Stimulated activated CD4-positive, alpha-beta T cell treated with anti-CD3 and anti-CD28 coated beads, Interleukin-12 subunit alpha, Interleukin-12 subunit beta, amount 100 ng/mL, for 48 hours (primary cell): Measurements from ENCODE around the gene MRPS34.

Source experiments
- DNase-seq, 3 donors: peaks; one replicate each; pipeline ENCODE4 v3.0.0-alpha.2; 2020; ENCODE audit warnings: low read depth in 2 of 3, low spot score in 1 of 3

Gene MRPS34

GRCh38 chr16:1794908-1795666 is 22.2 kb upstream of the MRPS34 start:
- no peak for DNase-seq

GRCh38 chr16:1794221-1794871 is 21.4 kb upstream of the MRPS34 start:
- no peak for DNase-seq

GRCh38 chr16:1793578-1794220 is 20.8 kb upstream of the MRPS34 start, which contains the start of gene IGFALS:
Gene IGFALS (minus strand): TSS chr16:1793705. CDS start chr16:1793652, 53 bp downstream.
- no peak for DNase-seq

GRCh38 chr16:1792836-1793577 is 20.1 kb upstream of the MRPS34 start:
- no peak for DNase-seq

GRCh38 chr16:1791943-1792812 is 19.2 kb upstream of the MRPS34 start:
- DNase-seq = no peak

- DNase-seq = no peak
These were observed 18.5 kb upstream of the MRPS34 start for GRCh38 chr16:1791256-1791942.

- no peak for DNase-seq
These were observed 17.8 kb upstream of the MRPS34 start for GRCh38 chr16:1790611-1791255.

- no peak for DNase-seq
These were observed 17.3 kb upstream of the MRPS34 start for GRCh38 chr16:1790261-1790610.

- no peak for DNase-seq
These were observed 16.7 kb upstream of the MRPS34 start for GRCh38 chr16:1789643-1790045.

GRCh38 chr16:1788708-1789100 is 15.8 kb upstream of the MRPS34 start:
- no peak for DNase-seq

GRCh38 chr16:1788095-1788707 is 15.3 kb upstream of the MRPS34 start:
- DNase-seq = no peak

- DNase-seq = no peak
These were observed 14.6 kb upstream of the MRPS34 start for GRCh38 chr16:1787322-1788094.

- DNase-seq = no peak
These were observed 14.1 kb upstream of the MRPS34 start for GRCh38 chr16:1787056-1787321.

GRCh38 chr16:1786242-1787055 is 13.5 kb upstream of the MRPS34 start:
- no peak for DNase-seq

- no peak for DNase-seq
These were observed 12.9 kb upstream of the MRPS34 start for GRCh38 chr16:1785846-1786170.

- no peak for DNase-seq
These were observed 12.3 kb upstream of the MRPS34 start for GRCh38 chr16:1784977-1785845.
